Measurements from ENCODE around the gene MPG. TPM values are rescaled to one million over a fixed set of nuclear protein-coding genes. Genes with fewer than 3 reads are reported as not detected.

Gene MPG
- total RNA-seq, 5 donors from 2014 or later (not counting 1 experiment from before 2014, with no cell fraction given) = 18.3 to 48.2 (median 38.7) TPM

DNA sequence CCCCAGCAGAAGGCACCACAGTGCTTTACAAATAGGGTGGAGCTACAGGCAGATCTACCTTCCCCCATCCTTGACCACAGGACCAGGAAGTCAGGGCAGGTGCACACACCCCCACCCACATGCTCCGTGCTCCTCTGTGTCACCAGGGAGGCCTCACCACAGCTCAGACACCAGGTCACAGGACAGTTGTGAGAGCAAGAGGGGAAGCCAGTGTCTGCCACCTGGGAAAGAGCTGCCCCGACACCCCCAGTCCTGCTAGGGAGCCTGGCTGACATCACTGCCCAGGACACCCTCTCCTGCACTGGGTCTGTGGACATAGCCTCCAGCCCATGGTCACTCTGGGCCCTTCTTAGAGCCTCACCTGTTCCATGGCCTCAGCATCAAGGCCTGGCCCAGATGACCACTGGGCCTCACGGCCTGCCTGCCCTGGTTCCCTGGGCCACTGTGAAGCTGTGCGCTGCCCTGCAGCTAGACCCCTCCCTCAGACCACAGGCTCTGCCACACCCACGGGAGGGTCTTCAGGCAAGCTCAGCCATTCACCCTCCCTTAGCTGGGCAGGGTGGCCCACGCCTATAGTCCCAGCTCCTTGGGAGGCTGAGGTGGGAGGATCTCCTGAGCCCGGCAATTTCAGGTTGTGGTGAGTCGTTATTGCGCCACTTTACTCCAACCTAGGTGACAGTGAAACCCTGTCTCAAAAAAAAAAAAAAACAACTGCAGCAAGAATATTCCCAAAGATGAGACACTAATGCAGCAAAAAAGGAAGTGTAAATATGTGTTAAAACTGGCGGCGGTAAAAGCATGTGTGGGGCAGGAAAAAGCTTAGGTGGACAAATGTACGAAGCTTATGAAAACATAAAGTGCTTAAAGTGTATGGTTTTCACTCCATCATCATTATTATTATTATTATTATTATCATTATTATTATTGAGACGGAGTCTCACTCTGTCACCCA, 38.8 kb upstream of the MPG start:
- ATAC-seq (replicated peaks in 1 of 4) (peak; percentile 85 to 97 (median 93)), DNase-seq (peak in 32 of 35 experiments; percentile 10 to 62 (median 34))
- Histone ChIP-seq H3K9me3 (no peaks in the 10 kb centered on the region), H3K27ac (ENCODE audit: low read length) (peak overlapping the region; percentile 63), H3K36me3 (ENCODE audit: control insufficient read depth in 2 of 2, extremely low read depth in 1 of 2, insufficient read depth in 1 of 2, low read length in 1 of 2) (peaks cover 2 to 17% of the 10 kb centered on the region in 2 donors), H3K4me1 (ENCODE audit: control insufficient read depth in 1 of 2, extremely low read depth in 1 of 2, insufficient read depth in 2 of 2, low read length in 2 of 2) (peaks cover 6 to 30% of the 10 kb centered on the region in 2 experiments), H3K4me3 (ENCODE audit: control insufficient read depth in 1 of 2, extremely low read depth in 1 of 2, low read length in 1 of 2) (no peak overlapping the region), H3K27me3 (replicated peaks in 1 of 2; ENCODE audit: control insufficient read depth in 2 of 2, extremely low read depth in 1 of 2, insufficient read depth in 2 of 2, low read length in 1 of 2) (no peaks in the 10 kb centered on the region)
- no peaks in the 10 kb centered on the region for H3K27me3 Mint-ChIP-seq
- H3K36me3 Mint-ChIP-seq = peaks cover 27% of the 10 kb centered on the region
- ChIA-PET CTCF (interaction anchor here in 1 of 2 donors (0.5 to 0.9 kb wide), 3 partner anchors 58 to 286 kb away, joined by 3 to 8 read pairs (median 5); no protein-coding TSS in a partner anchor), POLR2A (interaction anchor here in 1 of 2 donors (0.6 kb wide), 1 partner anchor 27 kb away, joined by 3 read pairs; no protein-coding TSS in a partner anchor)
- H3K4me1 Mint-ChIP-seq = peaks cover 34 to 55% (median 45%) of the 10 kb centered on the region in 3 donors
- peak overlapping the region in 1 of 3 donors; percentile 40 for H3K4me3 Mint-ChIP-seq
- 83% methylated on average over 4 of the region's 13 CpGs for WGBS (ENCODE audit: insufficient coverage)
- peak overlapping the region; percentile 77 to 79 for H3K27ac Mint-ChIP-seq
- H3K9me3 Mint-ChIP-seq = no peaks in the 10 kb centered on the region

DNA sequence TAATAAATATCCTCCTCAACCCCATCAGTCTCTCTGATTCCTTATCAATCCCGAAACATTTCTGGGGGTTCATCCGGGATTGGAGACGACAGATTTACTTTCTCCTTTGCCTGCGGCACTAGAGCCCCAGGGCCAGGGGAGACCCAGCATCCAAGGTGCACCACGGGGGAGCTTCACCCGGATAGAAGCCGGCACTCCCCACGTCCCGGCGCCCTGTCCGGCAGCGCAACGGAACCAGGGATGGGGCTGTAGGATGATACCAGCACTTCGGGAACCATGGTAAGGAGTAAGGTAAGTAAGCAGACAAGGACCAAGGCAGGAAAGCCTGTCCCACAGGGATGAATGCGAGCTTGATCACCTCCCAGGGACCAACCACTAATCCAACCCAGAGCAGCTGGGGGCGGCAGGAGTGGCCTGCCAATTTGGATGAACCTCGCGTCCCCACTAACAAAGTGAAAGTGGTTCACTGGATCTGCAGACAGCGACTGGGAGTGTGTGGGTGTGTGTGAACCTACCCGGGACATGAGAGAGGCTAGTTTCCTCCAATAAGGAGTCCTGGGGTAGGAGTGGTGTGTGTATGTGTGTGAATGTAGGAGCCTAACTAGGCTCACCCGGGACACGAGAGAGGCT, 36.5 kb upstream of the MPG start:
- CTCF ChIA-PET = no interaction called here
- H3K27ac Mint-ChIP-seq = no peak overlapping the region

DNA sequence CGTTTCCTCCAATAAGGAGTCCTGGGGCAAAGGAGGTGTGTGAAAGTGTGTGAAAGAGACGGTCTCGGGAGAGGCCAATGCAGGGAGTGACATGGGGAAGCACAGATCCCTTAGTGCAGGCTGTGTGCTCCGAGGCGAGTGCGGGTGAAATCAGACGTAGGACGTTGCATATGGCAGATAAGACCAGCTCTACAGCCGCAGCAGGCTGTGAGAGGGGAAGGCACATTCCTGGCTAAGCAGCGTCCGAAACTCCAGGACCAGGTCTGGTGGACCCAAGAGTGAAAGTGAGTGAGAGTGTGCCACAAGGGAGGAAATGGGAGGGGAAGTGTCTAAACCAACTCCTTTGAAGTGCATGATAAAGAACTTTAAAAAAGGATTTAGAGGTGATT, 36.0 kb upstream of the MPG start:
- peaks cover 6 to 38% of the 10 kb centered on the region in 2 donors for H3K36me3 ChIP-seq (ENCODE audit: control insufficient read depth in 2 of 2, extremely low read depth in 1 of 2, insufficient read depth in 1 of 2, low read length in 1 of 2)

More for the DNA sequence above, 36.5 kb upstream of the MPG start:
- no peaks in the 10 kb centered on the region for H3K27me3 Mint-ChIP-seq
- no peaks in the 10 kb centered on the region for H3K27me3 ChIP-seq (replicated peaks in 1 of 2; ENCODE audit: control insufficient read depth in 2 of 2, extremely low read depth in 1 of 2, insufficient read depth in 2 of 2, low read length in 1 of 2)
- 88% methylated on average over 17 of the region's 22 CpGs for WGBS (ENCODE audit: insufficient coverage)
- H3K4me1 ChIP-seq (ENCODE audit: control insufficient read depth in 1 of 2, extremely low read depth in 1 of 2, insufficient read depth in 2 of 2, low read length in 2 of 2) = peaks cover 6 to 30% of the 10 kb centered on the region in 2 experiments
- H3K27ac ChIP-seq (ENCODE audit: low read length) = no peak overlapping the region
- ATAC-seq (replicated peaks in 1 of 4) (no peak), DNase-seq (no peak)
- no peaks in the 10 kb centered on the region for H3K9me3 ChIP-seq
- H3K4me3 Mint-ChIP-seq = no peak overlapping the region
- H3K9me3 Mint-ChIP-seq = no peaks in the 10 kb centered on the region
- peaks cover 6 to 33% of the 10 kb centered on the region in 2 donors for H3K36me3 ChIP-seq (ENCODE audit: control insufficient read depth in 2 of 2, extremely low read depth in 1 of 2, insufficient read depth in 1 of 2, low read length in 1 of 2)
- H3K36me3 Mint-ChIP-seq = peaks cover 34% of the 10 kb centered on the region
- POLR2A ChIA-PET = no interaction called here
- H3K4me3 ChIP-seq (ENCODE audit: control insufficient read depth in 1 of 2, extremely low read depth in 1 of 2, low read length in 1 of 2) = no peak overlapping the region
- H3K4me1 Mint-ChIP-seq = peaks cover 34 to 45% (median 39%) of the 10 kb centered on the region in 3 donors

DNA sequence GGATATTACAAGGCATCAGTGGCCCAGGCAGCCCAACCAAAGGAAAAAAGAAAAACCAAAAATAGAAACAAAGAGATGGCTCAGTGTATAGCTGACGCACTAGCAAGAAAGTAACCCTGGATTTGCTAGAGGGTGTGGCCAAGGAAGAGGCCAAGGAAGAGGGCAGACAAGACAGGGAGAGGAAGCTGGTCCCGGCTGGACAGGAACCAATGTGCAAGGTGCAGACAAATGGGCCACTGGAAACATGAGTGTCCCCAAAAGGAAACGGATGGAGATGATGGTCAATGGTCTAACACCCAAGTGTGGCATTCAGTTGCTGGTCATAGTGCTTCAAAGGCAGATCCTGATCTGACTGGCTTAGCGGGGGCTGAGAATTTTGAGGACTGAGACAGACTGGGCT, 35.3 kb upstream of the MPG start:
- Mint-ChIP-seq H3K27me3 (no peaks in the 10 kb centered on the region), H3K9me3 (no peaks in the 10 kb centered on the region), H3K36me3 (peaks cover 39% of the 10 kb centered on the region), H3K4me3 (no peak overlapping the region), H3K27ac (no peak overlapping the region), H3K4me1 (peaks cover 31 to 40% (median 39%) of the 10 kb centered on the region in 3 donors)
- ChIA-PET POLR2A (no interaction called here), CTCF (no interaction called here)
- ATAC-seq (replicated peaks in 1 of 4) = no peak
- no peak for DNase-seq
- WGBS (ENCODE audit: insufficient coverage) = 96% methylated on average over 4 of the region's 4 CpGs
- Histone ChIP-seq H3K4me3 (ENCODE audit: control insufficient read depth in 1 of 2, extremely low read depth in 1 of 2, low read length in 1 of 2) (no peak overlapping the region), H3K36me3 (ENCODE audit: control insufficient read depth in 2 of 2, extremely low read depth in 1 of 2, insufficient read depth in 1 of 2, low read length in 1 of 2) (peaks cover 6 to 42% of the 10 kb centered on the region in 2 donors), H3K27ac (ENCODE audit: low read length) (no peak overlapping the region), H3K27me3 (replicated peaks in 1 of 2; ENCODE audit: control insufficient read depth in 2 of 2, extremely low read depth in 1 of 2, insufficient read depth in 2 of 2, low read length in 1 of 2) (no peaks in the 10 kb centered on the region), H3K4me1 (ENCODE audit: control insufficient read depth in 1 of 2, extremely low read depth in 1 of 2, insufficient read depth in 2 of 2, low read length in 2 of 2) (peaks cover 6 to 30% of the 10 kb centered on the region in 2 experiments), H3K9me3 (no peaks in the 10 kb centered on the region)

More for the DNA sequence above, 36.0 kb upstream of the MPG start:
- no peak overlapping the region for H3K4me3 ChIP-seq (ENCODE audit: control insufficient read depth in 1 of 2, extremely low read depth in 1 of 2, low read length in 1 of 2)
- H3K27ac ChIP-seq (ENCODE audit: low read length) = no peak overlapping the region
- H3K9me3 ChIP-seq = no peaks in the 10 kb centered on the region
- no peaks in the 10 kb centered on the region for H3K27me3 ChIP-seq (replicated peaks in 1 of 2; ENCODE audit: control insufficient read depth in 2 of 2, extremely low read depth in 1 of 2, insufficient read depth in 2 of 2, low read length in 1 of 2)
- H3K4me1 ChIP-seq (ENCODE audit: control insufficient read depth in 1 of 2, extremely low read depth in 1 of 2, insufficient read depth in 2 of 2, low read length in 2 of 2) = peaks cover 6 to 30% of the 10 kb centered on the region in 2 experiments
- H3K27ac Mint-ChIP-seq = no peak overlapping the region
- peaks cover 34 to 45% (median 39%) of the 10 kb centered on the region in 3 donors for H3K4me1 Mint-ChIP-seq
- peaks cover 35% of the 10 kb centered on the region for H3K36me3 Mint-ChIP-seq
- ChIA-PET CTCF (no interaction called here), POLR2A (no interaction called here)
- WGBS (ENCODE audit: insufficient coverage) = 88% methylated on average over 11 of the region's 11 CpGs
- H3K9me3 Mint-ChIP-seq = no peaks in the 10 kb centered on the region
- H3K4me3 Mint-ChIP-seq = no peak overlapping the region
- no peak for DNase-seq
- H3K27me3 Mint-ChIP-seq = no peaks in the 10 kb centered on the region
- ATAC-seq (replicated peaks in 1 of 4) = no peak

DNA sequence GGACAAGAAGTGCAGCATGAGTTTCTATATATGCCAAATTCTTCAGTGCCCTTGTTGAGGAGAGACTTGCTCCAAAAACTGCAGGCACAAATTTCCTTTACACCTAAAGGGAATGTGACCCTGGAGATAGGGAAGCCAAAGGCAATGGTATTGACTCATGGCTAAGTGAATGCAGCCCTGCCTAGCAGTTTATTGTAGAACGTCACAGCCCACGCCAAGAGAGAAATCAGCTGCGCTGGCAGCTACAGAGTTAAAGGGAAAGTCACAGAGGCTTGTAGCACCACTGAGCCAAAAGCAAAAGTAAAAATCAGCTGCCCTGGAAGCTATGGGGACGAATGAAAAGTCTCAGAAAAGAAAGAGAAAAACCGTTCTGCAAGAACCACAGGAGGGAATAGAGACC, 34.7 kb upstream of the MPG start:
- peaks cover 39% of the 10 kb centered on the region for H3K36me3 Mint-ChIP-seq
- H3K27ac ChIP-seq (ENCODE audit: low read length) = no peak overlapping the region
- peaks cover 29 to 37% (median 35%) of the 10 kb centered on the region in 3 donors for H3K4me1 Mint-ChIP-seq
- CTCF ChIA-PET = interaction anchor here in 1 of 2 donors (0.9 kb wide), 1 partner anchor 64 kb away, joined by 4 read pairs; no protein-coding TSS in a partner anchor
- H3K27me3 Mint-ChIP-seq = no peaks in the 10 kb centered on the region
- H3K9me3 Mint-ChIP-seq = no peaks in the 10 kb centered on the region
- POLR2A ChIA-PET = no interaction called here
- no peak overlapping the region for H3K4me3 ChIP-seq (ENCODE audit: control insufficient read depth in 1 of 2, extremely low read depth in 1 of 2, low read length in 1 of 2)
- no peak overlapping the region for H3K4me3 Mint-ChIP-seq
- DNase-seq (no peak), ATAC-seq (replicated peaks in 1 of 4) (no peak)
- H3K27ac Mint-ChIP-seq = no peak overlapping the region
- H3K4me1 ChIP-seq (ENCODE audit: control insufficient read depth in 1 of 2, extremely low read depth in 1 of 2, insufficient read depth in 2 of 2, low read length in 2 of 2) = peaks cover 6 to 27% of the 10 kb centered on the region in 2 experiments
- 94% methylated on average over 3 of the region's 5 CpGs for WGBS (ENCODE audit: insufficient coverage)
- no peaks in the 10 kb centered on the region for H3K9me3 ChIP-seq
- H3K27me3 ChIP-seq (replicated peaks in 1 of 2; ENCODE audit: control insufficient read depth in 2 of 2, extremely low read depth in 1 of 2, insufficient read depth in 2 of 2, low read length in 1 of 2) = no peaks in the 10 kb centered on the region
- peaks cover 6 to 45% of the 10 kb centered on the region in 2 donors for H3K36me3 ChIP-seq (ENCODE audit: control insufficient read depth in 2 of 2, extremely low read depth in 1 of 2, insufficient read depth in 1 of 2, low read length in 1 of 2)

DNA sequence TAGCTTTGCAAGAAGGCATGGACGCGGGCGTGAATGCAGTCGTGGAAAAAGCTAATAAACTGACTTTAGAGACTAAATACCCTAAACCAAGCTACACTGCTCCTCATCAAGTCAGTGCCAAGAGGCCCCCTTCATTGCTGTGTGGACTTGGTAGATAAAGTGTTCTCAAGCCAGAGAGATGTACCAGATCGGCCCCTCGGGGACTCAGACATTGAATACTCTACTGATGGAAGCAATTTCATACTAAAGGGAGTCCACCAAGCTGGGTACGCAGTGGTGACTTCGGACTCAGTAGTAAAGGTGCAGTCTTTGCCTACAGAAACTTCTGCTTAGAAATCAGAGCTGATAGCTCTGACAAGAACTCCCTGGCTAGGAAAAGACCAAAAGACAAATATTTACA, 33.4 kb upstream of the MPG start:
- Histone ChIP-seq H3K27me3 (replicated peaks in 1 of 2; ENCODE audit: control insufficient read depth in 2 of 2, extremely low read depth in 1 of 2, insufficient read depth in 2 of 2, low read length in 1 of 2) (no peaks in the 10 kb centered on the region), H3K4me3 (ENCODE audit: control insufficient read depth in 1 of 2, extremely low read depth in 1 of 2, low read length in 1 of 2) (no peak overlapping the region), H3K27ac (ENCODE audit: low read length) (no peak overlapping the region), H3K36me3 (ENCODE audit: control insufficient read depth in 2 of 2, extremely low read depth in 1 of 2, insufficient read depth in 1 of 2, low read length in 1 of 2) (peaks cover 6 to 45% of the 10 kb centered on the region in 2 donors), H3K9me3 (no peaks in the 10 kb centered on the region), H3K4me1 (ENCODE audit: control insufficient read depth in 1 of 2, extremely low read depth in 1 of 2, insufficient read depth in 2 of 2, low read length in 2 of 2) (peaks cover 0 to 14% of the 10 kb centered on the region in 2 experiments)
- peaks cover 39% of the 10 kb centered on the region for H3K36me3 Mint-ChIP-seq
- no peak overlapping the region for H3K27ac Mint-ChIP-seq
- H3K27me3 Mint-ChIP-seq = no peaks in the 10 kb centered on the region
- ATAC-seq (replicated peaks in 1 of 4) (no peak), DNase-seq (no peak)
- POLR2A ChIA-PET = no interaction called here
- peaks cover 16 to 24% (median 23%) of the 10 kb centered on the region in 3 donors for H3K4me1 Mint-ChIP-seq
- CTCF ChIA-PET = interaction anchor here in 1 of 2 donors (1.1 kb wide), 1 partner anchor 25 kb away, joined by 3 read pairs; no protein-coding TSS in a partner anchor
- WGBS (ENCODE audit: insufficient coverage) = 100% methylated on average over 2 of the region's 8 CpGs
- H3K4me3 Mint-ChIP-seq = no peak overlapping the region
- H3K9me3 Mint-ChIP-seq = no peaks in the 10 kb centered on the region
